T-helper 2 cell (primary cell): Measurements from ENCODE around the gene MIPEP.
A peak's percentile ranks its signal among the peaks of the same experiment; 100 is the strongest.

Source experiments
- DNase-seq, 5 experiments: peaks; one replicate each; pipeline versions ENCODE4 v3.0.0 to v3.0.0-alpha.2; 2012 to 2022

The MIPEP gene

DNA sequence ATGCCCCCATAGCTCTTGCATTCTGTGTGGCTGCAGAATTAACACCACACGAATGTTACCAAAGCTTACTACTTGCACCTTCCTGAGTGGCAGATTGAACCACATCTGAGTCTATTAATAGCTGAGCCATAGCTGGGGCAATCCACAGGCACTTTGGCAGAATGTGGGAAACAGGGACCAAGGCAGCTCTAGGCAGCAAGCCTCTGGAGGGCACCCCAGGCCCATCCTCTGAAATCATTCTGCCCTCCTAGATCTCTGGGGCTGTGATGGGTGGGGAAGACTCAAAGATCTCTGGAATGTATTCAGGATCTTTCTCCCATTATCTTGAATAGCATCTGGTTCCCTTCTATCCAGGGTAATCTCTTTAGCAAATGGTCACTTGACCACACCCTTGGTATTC is 179.7 kb downstream of the MIPEP start:
- no peak for DNase-seq

DNA sequence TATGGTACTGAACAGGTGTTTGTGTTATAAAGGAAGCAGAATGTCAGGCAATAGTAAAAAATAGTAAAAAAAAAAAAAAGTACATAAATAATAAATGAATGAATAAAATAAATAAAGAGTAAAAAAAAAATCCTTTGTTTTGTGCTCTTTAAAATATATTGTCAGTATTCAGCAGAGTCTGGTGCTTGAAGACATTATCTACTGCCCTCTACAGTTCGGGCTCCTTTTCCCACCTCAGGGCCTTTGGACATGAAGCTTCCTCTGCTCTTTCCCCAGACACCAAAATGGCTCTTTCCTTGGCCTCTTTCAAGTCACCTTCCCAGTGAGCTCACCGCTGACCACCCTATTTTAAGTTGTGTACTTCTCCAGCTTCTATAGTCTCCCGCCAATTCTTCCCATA is 181.5 kb downstream of the MIPEP start:
- DNase-seq: peak in 1 of 5 experiments; percentile 29

DNA sequence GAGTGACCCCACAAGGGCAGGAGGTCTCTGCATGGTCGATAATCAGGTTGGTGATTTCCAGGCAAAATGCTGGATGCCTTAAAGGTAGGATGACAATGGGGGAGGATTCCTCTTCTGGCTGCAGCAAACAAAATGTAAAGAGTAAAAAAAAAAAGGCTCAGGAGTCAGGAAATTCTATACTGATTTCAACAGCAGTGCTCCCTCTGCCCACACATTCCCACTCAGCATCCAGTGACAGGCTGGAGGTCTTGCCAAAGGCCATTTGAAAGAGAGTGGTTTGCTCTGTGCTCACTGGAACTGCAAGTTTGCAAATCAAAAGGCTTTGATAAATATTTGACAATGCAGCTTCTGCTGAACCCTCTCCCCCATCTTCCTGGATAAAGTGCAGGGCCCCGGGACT is 183.6 kb downstream of the MIPEP start:
- no peak for DNase-seq

DNA sequence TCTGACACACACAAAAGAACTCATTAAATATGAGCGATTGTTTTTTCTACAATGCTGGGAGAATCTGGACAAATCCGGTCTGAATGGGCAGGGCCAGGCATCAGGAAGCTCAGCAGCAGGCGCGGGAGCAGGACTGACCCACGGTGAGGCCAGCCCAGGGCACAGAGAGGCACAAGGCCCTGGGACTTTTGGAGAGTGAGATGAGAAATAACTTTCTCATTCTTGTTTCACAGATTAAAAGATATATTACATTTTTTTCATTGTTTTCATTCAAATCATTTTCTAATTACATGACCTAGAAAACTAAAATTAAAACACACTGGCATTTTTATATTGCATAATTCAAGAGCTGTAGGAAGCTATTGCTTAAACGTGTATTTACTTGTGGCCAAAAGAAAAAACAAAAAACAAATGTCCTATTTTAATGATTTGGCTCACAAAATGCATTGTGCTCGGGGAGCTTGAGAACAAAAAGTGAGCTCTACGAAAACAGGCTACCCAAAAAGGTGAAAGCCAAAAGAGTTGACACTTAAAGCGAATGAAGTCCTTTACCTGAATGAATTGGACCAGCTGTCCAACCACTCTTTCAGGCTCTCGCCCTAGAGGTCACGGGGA is 185.8 kb downstream of the MIPEP start:
- no peak for DNase-seq

DNA sequence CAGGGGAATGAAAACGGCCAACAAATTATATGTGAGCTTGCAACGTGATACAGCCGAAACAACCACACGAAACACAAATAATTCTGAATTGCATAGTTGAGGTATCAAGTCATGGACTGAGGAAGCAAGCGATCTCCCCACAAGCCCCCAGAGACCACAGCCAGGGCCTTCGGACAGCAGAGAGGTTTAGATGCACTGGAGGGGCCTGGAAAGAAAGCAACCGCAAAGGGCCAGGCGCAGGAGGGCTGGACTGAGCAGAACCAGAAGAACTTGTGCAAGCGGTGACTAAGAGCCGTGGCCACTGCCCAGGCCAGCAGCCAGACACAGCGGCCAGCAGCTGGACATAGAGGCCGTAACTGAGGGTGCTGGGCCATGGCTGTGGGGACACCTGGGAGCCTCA is 187.6 kb downstream of the MIPEP start:
- DNase-seq: no peak

DNA sequence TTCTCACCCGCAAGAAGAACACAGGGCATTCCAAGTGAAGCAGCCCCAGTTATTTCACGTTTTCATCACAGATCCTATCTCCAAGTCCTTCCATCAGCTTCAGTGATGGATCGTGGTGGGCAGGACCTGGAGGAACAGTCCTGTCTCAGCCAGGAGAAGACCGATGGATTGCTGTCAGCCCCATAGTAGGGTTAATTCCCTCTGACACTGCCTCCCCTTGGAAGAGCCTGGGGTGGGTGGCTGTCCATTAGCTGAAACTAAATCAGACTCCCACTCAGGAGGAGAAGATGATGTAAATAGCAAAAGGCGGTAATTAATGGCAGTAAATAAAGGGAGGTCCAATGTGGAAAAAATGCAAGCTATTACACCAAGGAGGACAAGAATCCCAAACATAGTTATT is 188.0 kb downstream of the MIPEP start:
- DNase-seq: no peak

DNA sequence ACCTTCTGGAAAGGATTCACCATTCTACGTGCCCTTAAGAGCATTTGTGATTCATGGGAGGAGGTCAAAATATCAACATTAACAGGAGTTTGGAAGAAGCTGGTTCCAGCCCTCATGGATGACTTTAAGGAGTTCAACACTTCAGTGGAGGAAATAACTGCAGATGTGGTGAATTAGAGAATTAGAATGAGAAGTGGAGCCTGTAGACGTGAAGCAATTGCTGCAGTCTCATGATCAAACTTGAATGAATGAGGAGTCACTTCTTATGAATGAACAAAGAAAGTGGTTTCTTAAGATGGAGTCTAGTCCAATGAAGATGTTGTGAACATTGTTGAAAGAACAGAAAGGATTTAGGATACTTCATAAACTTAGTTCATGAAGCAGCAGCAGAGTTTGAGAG is 189.9 kb downstream of the MIPEP start:
- no peak for DNase-seq

DNA sequence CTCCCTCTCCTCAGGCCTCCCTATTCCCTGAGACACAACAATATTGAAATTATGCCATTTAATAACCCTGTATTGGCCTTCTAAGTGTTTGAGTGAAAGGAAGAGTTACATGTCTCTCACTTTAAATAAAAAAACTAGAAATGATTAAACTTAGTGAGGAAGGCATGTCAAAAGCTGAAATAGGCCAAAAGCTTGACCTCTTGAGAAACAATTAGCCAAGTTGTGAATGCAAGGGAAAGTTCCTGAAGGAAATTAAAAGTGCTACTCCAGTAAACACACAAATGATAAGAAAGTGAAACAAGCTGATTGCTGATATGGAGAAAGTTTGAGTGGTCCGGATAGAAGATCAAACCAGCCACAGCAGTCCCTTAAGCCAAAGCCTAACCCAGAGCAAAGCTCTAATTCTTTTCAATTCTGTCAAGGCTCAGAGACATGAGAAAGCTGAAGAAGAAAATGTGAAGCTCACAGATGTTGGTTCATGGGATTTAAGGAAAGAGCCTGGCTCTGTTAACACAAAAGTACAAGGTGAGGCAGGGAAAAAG is 191.4 kb downstream of the MIPEP start:
- no peak for DNase-seq

DNA sequence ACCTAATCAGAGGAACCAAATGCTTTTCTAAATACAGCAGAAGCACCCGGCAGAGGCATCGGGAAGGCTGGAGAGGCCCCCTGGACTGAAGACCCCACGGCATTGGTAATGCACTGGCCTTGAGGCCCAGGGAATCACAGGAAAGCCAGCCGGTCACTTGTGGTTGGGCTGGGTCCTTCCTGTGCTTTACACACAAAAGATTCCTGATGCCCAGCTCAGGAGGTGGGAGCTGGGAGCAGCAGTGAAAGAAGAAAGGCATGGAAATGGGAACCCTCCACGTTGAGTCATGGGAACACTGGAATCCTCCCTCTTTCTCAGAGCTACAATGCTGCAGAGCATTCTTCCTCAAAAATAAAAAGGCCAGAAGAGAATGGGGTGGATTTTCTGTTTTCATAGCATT is 192.6 kb downstream of the MIPEP start:
- DNase-seq: no peak

DNA sequence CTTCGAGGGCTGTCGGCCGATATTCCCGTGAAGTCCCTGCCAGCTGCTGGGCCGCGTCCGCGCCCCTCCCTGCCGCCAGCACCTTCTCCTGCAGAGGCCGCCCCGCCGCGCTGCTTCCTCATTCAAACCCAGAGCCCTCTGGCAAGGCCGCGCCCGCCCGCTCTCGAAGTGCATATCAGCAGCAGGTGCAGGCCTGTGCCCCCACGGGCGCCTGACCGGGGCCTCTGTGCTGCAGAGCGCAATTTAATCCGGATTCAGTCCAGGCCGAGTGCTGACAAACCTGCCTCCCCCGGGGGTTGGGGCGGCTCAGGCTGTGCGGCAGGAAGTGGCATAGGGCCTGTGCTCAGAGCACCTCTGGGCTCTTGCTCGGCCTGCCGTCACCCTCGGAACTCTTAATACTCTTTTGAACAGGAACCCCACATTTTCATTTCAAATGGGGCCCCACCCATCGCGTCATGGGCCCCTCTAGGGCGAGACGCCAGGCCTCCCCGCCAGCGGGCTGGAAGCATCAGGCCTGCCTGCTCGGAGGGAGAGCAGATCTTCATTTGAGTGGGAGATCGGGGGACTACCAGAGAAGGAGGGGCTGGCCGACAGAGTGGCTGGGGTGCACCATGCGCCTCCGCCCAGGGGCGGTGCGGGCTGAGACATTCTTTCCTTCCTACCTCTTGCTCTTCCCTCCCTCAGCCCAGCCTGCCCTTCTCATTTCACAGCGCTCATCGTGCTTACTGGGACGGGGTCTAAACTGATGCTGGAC is 193.3 kb downstream of the MIPEP start:
- DNase-seq: peak in 4 of 5 experiments; percentile 32 to 88 (median 40)

DNA sequence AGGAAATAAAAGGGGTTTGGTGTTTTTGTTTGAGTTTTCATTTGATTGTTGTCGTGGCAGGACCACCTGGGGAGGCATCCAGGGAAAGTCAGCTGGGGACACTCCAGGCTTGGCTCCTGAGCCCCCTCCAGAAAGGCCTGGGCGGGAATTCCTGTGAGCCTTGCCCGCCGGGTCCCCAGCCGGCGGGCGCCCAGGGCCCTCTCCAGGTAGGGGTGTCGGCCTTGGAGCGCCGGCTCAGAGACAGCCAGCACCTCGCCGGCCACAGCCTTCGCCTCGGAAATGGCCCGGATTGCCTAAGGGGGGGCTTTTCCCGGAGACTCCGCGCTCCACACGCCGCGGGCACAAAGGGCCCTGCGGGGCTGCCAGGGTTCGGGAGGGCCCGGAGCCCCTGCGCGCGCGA is 194.0 kb downstream of the MIPEP start:
- no peak for DNase-seq

DNA sequence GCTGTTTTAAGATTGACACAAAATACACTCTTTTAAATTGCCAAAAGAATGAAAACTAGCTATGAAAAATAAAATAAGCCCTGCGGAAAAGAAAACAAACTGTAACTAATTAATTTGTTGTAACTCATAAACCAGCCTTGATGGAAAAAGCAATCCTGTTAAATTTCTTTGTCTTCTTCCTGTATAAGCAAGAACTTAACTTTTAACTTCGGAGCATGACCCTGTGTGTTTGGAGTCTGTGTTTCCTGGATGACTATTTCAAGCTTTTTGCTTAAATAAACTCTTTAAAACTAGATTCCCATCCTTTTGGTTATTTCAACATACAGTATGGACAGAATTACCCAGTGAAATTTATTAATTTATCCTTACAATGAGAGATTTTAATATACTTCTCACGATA is 196.4 kb downstream of the MIPEP start:
- no peak for DNase-seq

DNA sequence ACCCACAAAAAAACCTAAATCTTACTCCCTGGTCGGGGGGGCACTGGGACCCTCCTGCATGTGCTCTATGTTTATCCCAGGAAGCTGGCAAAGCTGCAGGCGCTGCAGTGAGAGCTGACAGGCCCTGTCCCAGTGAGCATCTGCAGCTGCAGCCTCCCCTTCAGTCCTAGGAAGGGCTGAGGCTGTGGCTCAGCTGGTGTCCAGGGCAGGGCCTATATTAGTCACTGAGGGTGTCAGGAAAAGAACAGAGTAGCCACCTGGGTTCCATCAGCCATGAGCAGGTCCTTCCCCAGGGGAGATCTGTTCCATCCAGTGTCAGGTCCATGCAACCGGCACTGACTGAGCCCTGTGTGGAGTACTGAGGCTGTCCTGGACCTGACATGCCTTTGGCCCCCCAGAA is 198.5 kb downstream of the MIPEP start:
- no peak for DNase-seq

DNA sequence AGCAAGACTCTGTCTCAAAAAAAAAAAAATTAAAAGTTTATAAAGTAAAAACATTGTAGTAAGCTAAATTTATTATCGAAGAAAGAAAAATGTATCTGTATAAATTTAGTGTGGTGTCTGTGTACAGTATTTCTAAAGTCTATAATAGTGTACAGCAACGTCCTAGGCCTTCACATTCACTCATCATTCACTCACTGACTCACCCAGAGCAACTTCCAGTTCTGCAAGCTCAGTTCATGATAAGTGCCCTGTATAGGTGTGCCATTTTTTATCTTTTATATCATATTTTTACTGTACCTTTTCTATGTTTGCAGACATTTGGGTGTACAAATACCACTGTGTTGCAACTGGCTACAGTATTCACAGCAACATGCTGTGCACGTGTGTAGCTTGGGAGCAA is 200.9 kb downstream of the MIPEP start:
- DNase-seq: no peak

DNA sequence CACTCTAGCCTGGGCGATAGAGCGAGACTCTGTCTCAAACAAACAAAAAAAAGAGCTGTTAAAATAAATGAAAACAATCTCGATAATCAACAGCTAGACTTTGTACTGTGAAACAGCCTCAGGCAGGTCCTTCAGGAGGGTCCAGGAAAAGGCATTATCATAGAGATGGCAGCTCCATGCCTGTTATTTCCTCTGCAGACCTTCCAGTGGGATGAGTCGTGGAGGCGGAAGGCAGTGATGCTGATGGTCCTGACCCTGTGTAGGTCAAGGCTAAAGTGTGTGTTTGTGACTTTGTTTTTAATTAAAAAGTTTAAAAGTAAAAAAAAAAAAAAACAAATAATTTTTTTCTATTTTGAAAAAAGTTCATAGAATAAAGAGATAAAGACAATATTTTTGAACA is 201.6 kb downstream of the MIPEP start:
- DNase-seq: no peak

DNA sequence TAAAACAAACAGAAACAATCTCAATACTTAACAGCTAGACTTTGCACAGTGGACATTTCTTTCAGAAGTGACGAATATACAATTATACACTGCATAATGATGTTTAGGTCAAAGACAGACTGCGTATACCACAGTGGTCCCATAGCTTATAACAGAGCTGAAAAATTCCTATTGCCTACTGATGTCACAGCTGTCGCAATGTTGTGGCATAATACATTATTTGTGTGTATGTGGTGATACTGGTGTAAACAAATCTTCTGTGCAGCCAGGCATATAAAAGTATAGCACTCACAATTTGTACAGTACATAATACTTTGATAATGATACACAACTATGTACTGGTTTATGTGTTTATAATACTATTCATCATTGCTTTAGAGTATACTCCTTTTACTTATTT is 202.3 kb downstream of the MIPEP start:
- DNase-seq: no peak

DNA sequence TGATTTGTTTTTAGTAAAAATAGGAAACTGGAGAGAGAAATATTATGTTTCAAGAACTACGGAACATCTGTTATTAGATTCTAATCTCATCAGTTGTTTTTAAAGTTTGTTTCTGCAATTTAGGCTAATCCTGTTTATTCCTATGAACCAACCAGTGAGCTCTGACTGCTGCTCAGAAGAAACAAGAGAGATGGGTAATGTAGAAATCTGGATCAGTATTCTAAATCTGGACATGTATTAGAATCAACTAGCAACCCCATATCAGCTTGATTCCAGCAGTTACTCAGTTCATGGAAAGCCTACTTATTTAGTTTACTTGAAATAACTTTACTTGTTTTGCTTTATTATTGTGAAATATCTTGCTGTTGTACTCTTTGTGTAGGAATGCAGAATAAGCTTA is 203.8 kb downstream of the MIPEP start:
- no peak for DNase-seq

DNA sequence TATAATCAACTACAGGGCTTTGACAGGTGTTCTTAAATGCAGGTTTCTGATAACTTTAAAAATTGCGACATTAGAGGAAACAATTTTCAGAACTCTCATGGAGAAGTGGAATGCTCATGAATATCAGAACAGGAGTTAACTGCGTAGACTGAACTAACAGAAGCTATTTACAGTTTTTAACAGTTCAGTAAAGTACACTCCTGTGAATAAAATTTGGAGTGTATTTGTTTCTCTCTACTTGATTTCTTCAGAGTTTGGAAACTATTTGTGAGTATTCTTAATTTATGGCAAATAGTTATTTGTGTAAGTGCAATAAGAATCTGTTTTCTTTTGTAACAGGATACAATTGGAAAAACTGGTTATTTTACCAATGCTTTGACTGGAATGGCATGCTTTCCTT is 204.6 kb downstream of the MIPEP start:
- DNase-seq: no peak

DNA sequence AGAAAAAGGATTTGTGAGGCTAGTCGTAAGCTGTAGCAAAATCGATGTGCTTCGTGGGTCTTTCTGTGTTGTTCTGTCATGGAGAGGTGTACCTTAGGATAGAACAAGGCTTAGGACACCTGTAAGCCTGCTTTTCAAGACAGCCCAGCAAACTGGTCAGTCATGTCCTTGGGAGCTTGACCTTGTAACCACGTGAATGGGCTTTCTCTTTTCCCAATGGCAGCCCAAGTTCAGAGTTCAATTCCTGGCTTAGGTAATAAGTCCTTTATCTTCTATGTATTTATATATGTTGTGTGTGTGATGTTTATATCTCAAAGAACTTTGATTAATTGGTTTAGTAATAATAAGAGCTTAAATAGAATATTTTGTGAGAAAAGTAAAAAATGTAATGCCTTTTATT is 206.1 kb downstream of the MIPEP start:
- DNase-seq: no peak

DNA sequence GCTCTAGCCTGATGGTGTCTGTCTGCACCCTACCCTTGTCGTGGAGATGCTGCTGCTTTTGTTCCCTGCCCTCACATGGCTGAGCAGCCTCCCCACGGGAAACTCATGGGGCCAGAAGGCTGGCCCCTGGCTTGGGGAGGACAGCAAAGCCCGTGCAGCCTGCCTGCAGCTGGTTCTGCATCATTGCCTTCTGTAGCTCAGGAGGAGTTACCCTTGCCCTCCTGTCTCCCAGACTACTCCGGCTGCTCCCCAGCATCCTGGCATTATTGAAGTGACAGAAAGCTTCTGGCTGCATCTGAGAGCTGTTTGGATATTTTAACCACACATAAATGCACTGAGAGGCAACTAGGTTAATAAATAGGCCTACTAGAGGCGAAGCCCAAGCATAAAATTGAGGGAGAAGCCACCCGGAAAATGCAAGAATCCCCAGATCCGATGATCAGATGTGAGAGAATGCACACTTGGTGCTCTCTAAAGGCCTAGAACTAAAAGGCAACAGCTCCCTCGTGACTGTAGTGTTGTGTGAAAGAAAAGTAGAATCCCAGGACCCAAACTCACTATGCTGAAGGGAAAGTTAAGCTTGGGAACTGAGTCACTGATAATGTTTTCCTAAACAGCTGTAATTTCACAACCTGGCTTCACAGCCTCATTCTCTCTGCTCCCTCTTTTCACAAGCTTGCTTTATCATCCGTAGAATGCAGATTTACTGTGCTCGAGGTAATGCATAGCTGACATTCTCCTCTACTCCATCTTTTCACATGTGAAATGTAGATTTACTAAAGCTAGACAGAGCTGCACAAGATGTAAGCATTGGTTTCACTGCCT is 208.1 kb downstream of the MIPEP start:
- no peak for DNase-seq
